SK-N-DZ (cell line): ENCODE results near the gene SLC14A1. TPM values are rescaled to one million over a fixed set of nuclear protein-coding genes. Genes with fewer than 3 reads are reported as not detected.
A peak's percentile ranks its signal among the peaks of the same experiment; 100 is the strongest.

Experiments
- DNase-seq: peaks from one replicate; pipeline ENCODE4 v3.0.0-alpha.2; 2015; ENCODE audit warnings: low spot score
- polyA plus RNA-seq, 2 experiments: library from polyadenylated mRNA; depleted of rRNA; stranded (reverse); fragments of >200 nt; gene quantifications; 2 replicates each; pipeline ENCODE4 v1.2.3, GENCODE V29; 2014

SLC14A1 gene
- polyA plus RNA-seq (2014; cell fraction: cytosol; rRNA removed) = not detected in 2 replicates
- not detected in 2 replicates for polyA plus RNA-seq (2014; cell fraction: nucleus; rRNA removed)

GRCh38 chr18:45723567-45724355, at the start of gene SLC14A1:
TSS of gene SLC14A1 (plus strand) at chr18:45724181. CDS start at chr18:45730321, 6,140 bp downstream.
- no peak for DNase-seq

DNA sequence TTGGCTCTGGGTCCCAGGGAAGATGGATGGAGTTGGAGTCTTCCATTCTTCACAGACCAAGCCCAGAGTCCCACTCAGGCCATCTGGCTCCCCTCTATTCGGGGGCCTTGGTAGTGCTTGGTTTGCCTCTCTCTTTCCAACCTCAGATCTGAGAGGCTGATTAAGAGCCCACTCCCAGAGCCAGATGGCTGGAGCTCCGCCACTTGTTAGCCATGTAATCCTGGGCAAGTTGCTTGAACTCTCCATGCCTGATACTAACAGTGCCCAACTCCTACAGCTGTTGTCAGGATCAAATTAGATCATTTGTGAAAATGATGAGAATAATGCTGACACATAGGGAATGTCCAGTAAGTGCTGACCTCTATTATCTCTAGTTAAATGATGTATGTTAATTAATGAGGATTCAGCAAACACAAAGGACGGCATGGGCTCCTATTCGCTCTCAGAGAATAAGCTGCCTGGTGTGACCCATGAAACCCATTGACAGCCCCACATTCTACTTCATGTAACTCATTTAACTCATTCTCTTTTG, 46.6 kb upstream of the SLC14A1 start:
- peak; percentile 44 for DNase-seq

DNA sequence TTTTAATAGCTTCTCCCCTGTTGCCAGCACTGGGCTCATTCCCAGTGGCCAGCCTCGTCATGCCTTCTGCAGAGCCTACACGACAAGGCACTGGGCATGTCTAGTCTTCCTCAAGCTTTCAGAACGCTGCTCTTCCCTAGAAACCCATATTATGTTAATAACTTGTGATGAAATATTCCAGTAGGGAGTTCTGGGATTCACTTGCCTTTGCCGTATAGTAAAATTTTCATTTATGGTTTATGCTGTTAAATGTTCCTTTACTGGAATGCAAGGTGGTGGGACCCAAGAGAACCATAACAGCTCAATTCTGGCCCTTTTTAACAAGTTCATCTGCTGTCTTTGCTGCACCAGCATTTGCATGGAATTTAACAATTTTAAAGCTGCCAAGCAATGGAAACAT, 45.5 kb upstream of the SLC14A1 start:
- DNase-seq = no peak

- no peak for DNase-seq
Measured at GRCh38 chr18:45678850-45679249, 45.1 kb upstream of the SLC14A1 start.

DNA sequence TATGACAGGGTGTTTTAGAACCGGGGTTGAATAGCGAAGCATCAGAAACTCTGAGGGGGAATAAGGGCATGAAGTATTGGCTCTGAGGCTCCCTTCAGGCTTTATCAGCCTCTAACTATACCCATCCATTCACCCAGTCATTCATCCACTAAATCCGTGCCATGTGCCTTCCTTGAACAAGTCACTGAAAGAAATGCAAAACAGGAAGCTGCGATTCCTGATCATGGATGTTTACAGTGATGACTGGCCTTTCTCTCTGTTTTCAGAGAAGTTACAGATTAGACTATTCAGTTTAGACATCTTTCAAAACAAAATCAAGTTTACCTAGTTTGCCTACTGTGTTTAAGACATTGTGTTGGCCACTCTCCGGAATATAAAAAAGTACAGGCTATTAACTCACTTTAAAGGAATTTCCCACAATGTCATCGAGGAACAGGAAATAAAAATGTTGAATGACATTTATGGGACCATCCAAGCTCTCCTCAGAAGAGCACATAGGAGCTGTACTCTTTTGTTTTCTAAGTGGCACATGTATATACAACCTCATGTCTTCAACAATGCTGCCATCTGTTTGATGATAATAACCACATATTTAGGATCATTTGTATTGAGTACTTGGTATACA, 43.8 kb upstream of the SLC14A1 start:
- no peak for DNase-seq

- no peak for DNase-seq
Measured at GRCh38 chr18:45682181-45682580, 41.8 kb upstream of the SLC14A1 start.

DNA sequence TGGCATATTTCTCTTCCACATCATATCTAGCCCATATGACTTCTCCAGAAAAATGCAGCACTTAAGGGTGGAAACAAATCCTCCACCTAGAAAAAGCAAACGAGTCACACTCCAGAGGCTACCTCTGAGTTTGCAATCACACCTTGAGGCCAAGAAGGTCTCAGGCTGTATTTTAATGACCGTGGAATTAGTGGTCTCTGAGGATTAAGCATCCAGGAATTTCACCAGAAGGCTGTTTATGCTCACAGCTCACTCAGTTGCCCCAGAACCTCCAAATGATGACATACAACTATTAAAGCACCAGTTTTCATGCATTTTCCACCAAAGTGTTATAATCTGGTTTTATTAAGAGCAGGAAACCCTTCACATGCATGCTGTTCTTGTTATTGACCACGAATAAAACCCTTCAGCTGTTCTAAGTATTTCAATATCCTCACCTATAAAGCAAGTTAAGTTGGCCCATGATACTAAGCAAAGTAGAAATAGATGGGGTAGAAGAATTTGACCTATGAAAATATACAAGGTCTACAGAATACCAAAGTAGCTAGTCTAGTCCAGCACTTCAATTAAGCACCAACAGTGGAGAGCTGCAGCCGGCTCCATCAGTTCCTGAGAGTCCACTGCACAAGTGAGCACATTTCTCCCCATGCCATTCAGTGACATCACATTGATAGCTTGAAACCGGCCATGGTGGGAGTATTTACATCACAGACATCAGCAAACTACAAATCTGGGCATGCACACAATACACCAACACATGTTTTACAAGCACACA, 39.5 kb upstream of the SLC14A1 start:
- no peak for DNase-seq

DNA sequence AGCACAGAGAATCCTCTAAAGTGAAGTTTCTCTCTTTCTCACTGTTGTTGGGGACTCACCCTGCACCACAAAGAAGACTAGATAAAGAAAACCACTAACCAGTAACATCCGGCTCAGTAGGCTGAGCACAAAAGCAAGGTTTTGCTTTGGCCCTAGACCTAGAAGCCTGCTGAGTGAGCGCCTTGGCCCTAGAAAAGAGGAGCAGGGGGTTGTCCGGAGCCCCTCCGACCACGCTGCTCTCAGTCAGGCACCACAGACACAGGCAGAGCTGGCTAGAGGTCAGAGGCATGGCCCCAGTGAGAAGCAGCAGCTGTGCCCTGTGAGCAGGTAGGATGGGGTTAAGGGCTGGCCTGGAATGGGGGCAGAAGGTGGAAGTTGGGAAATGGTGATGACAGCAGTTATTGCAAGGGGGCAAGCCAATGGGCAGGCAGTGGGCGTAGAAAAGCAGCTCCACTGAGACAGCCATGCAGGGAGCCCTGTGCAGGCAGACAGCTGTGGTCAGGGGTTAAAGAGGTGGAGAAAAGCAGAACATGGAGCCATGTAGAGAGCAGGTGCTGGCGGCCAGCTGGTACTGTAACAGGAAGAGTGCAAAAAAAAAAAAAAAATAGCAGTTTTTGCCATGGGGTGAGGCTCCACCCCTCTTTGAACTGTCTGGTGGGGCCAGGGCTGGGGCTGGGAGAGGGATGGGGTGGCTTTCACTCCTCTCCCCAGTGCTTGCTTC, 36.9 kb upstream of the SLC14A1 start:
- no peak for DNase-seq

DNA sequence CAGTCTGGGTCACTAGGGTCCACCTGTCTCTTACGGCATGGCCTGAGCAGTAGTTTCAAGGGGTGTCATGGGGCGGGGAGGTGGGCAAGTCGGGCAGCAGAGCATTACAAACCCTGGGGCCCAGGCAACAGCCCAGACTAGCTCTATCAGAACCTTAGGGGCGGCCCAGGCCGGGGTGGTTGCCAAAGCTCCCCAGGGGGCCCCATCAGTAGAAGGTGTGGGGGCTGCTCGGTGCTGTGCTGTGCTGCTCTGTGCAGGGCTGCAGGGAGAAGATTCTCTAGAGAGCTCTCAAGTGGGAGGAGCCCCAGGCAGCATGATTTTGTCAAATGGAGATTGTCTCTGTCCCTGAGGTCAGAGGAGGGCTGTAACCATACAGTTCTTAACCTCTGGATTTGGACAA, 36.4 kb upstream of the SLC14A1 start:
- DNase-seq = no peak

- DNase-seq = no peak
Measured at GRCh38 chr18:45688113-45688512, 35.9 kb upstream of the SLC14A1 start.

GRCh38 chr18:45688833-45689232, 35.1 kb upstream of the SLC14A1 start:
- no peak for DNase-seq

- DNase-seq = no peak
Measured at GRCh38 chr18:45689396-45689795, 34.6 kb upstream of the SLC14A1 start.

GRCh38 chr18:45690975-45691815, 32.8 kb upstream of the SLC14A1 start:
- DNase-seq = peak; percentile 46

DNA sequence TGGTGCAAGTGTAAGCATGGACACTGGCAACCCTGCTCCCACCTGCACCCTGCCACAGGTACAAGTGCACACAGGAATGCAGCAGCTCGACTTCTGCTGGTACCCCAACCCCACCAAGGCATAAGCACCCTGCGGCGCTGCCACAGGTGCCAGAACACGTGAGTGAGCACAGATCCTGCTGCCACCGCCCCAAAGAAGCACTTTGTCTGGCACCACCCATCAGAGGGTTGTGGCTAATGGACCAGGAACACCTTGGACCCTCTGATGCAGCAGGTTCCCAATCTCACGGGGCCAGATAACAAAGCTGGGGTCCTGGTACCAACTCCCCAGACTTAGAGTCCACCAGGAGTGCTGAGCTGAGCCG, 32.2 kb upstream of the SLC14A1 start:
- DNase-seq = no peak

DNA sequence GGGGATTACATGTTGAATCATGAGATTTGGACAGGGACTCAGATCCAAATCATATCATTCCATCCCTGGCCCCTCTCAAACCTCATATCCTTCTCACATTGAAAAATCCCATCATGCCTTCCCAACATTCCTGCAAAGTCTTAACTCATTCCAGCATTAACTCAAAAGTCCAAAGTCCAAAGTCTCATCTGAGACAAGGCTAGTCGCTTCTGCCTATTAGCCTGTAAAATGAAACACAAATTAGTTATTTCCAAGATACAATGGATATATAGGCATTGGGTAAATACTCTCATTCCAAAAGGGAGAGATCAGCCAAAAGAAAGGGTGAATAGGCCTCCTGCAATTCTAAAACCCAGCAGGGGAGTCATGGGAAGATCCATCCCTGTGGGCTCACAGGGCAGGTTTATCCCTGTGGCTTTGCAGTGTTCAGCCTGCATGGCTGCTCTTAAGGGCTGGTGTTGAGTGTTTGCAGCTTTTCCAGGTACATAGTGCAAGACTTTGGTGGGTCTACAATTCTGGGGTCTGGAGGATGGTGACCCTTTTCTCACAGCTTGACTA, 21.2 kb upstream of the SLC14A1 start:
- DNase-seq = no peak

DNA sequence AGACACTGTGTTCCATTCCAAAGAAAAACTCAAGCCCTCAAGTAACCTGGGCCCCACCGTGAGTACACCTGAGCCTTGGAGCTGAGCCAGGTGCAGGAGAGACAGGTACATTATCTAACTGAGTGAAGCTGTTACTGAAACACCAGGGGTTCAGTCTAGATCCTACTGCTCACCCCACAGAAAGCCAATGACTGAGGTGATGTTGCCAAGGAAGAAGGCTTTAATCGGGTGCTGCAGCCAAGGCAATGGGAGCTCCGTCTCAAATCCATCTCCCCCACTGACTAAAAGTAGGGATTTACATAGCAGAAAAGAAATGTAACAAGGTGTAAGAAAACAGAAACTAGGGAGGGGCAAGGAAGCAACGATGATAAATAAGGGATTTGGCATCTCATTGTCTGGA, 15.2 kb upstream of the SLC14A1 start:
- DNase-seq = no peak

DNA sequence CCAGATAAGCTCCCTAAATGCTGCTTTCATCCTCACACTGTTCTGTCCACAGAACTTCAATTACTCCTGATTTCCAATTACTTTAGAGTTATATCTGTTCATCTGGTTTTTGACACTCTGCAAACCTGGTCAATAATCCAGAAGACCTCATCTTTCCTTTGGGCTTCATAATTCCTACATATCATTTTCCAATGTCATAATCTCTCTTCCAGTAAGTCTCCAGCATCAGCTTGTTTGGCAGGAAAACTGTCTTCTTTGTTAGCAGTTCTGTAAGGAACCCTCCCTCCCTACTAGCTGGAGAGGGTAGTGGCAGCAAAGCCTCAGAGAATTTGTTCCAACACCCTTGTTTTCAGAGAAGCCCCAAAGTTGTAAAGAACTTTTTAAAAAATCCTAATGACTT, 11.9 kb upstream of the SLC14A1 start:
- DNase-seq = no peak

DNA sequence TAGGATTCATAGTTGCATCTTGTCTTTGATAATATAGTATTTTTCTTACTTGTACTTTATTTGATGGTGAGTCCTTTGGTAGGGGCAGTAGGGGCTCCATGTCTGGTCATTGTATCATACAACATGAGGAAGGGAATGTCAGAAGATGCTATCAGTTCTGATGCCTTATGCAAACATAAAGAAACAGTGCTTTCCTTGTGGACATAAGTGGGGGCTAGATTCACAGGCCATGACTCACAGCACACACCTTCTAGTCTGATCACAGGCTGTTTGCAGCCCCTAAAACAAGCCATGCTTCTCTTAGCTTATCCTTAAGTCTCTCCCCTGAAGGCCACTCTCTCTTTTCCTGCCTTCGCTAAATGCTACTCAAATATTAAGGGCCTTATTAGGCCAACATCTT, 10.7 kb upstream of the SLC14A1 start:
- no peak for DNase-seq

- DNase-seq = no peak
Measured at GRCh38 chr18:45715212-45715780, 8.7 kb upstream of the SLC14A1 start.

DNA sequence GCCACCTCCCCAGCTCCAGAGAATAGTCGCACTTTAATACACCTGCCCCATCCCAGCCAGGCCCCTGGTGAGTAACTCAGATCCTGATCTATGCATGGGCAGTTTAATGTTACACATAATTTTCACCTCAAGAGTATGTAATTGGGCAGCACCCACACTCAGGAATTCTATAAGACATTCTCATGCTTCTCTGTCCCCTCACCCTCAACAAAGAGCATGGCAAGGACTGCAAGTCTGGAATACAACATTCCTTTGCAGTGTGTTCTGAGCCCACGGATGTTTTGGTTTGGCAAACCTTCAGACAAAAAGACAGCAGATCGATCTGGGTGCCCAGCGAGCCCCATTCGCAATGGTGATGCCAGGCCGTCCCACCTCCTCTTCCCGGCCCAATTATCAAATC, 4.9 kb upstream of the SLC14A1 start:
- DNase-seq = no peak
